Suprapubic skin (tissue), 4 donors: ENCODE measurements around the gene SERTAD2.

Experiments
- CTCF ChIP-seq, 2 donors: fragments of 200-600 bp in 1 of 2; fragments of 450-650 bp in 1 of 2; sonication (generic) in 1 of 2; IDR thresholded peaks; one replicate each; pipeline ENCODE4 v1.5.1; 2016 to 2019; ENCODE audit warnings: antibody characterized with exemption in 2 of 2, mild to moderate bottlenecking in 1 of 2, moderate library complexity in 1 of 2
- EP300 ChIP-seq: sonication (generic); formaldehyde crosslinking; IDR thresholded peaks from one replicate; pipeline ENCODE4 v1.6.1; 2017; ENCODE audit warnings: antibody characterized with exemption
- POLR2AphosphoS5 ChIP-seq, 3 donors: sonication (generic); formaldehyde crosslinking; IDR thresholded peaks; one replicate each; pipeline ENCODE4 v1.6.1; 2017; ENCODE audit warnings: antibody characterized with exemption in 3 of 3

DNA sequence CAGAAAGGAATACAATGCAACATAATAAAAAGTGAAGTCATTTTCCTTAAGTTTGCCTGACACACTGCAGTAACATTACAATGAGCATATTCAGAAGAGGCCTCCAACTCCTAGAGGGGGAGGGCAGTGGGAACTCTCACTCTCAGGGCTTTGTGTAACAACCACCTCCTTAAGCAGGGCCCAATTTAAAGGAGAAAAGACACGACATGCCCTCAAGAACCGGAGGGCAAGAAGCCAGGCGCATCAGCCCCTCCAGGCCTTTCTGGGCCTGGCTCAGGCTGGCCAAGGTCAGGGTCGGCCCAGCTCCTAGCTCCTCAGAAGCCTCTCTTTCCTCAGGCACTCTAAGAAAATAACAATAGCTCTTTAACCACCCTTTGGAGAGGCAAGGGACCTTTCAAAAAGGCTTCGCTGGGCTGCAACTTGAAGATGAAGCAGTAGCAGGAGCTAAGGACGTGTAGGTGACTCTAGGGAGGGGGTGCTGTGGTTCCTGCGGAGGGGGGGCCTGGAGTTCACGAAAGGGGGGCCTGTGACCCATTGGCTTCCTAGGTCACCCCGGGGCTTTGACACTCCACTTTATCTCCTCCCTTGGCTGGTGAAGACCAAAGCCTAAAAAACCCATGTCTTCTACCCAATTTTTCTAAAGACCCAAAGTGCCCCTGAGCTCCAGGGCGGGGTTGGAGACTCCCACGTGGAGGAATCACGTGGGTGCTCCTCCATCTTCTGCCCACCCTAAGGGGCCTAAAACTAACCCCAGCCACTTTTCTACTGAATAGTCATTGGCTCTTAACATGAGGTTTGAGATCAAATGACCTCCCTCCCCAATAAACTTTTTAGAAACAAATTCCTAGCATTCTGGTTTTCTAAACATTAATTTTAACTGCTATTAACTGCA lies 13.3 kb downstream of the SERTAD2 start:
- TF ChIP-seq CTCF (IDR thresholded peaks at IDR 0.05) (no peak), EP300 (no peak), POLR2AphosphoS5 (IDR thresholded peaks at IDR 0.05) (no peak)
